NCI-H2171 (cell line): ENCODE measurements around the gene CLEC16A.
"Not testable (repeated sequence)": the region's sequence is repeated elsewhere in the genome, so short reads cannot be mapped to it uniquely, and the experiment has no call there.

Experiments
- DNase-seq: peaks from one replicate; lab custom pipeline; 2025; lab: John Stamatoyannopoulos, UW

The CLEC16A gene

DNA sequence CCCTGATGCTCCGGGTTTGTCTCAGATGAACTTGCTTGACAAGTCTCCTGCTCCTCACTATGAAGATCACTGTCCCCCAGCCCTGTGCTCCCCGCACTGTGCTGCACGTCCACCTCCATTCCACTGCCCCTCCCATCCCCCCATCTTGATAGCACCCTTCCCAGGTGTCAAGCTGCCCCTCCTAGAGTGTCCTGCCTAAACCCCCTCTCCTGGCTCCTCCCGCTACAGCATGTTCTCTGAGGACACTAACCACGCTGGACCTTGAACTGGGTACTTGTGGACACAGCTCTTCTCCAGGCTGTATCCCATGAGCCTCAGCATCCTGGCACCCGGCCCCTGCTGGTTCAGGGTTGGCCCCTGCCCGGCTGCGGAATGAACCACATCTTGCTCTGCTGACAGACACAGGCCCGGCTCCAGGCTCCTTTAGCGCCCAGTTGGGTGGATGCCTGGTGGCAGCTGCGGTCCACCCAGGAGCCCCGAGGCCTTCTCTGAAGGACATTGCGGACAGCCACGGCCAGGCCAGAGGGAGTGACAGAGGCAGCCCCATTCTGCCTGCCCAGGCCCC, 20.6 kb upstream of the CLEC16A start:
- DNase-seq = no peak

DNA sequence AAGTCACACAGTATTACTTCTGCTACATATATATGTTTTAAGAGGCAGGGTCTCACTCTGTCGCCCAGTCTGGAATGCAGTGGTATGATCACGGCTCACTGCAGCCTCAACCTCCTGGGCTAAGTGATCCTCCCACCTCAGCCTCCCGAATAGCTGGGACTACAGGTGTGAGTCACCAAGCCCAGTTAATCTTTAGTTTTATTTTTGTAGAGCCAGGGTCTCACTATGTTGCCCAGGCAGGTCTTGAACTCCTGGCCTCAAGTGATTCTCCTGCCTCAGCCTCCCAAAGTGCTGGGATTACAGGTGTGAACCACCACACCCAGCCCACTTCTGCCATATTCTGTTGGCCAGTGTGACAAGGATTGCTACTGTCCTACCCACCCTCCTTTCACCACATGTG, 19.1 kb upstream of the CLEC16A start:
- not testable (repeated sequence) for DNase-seq

DNA sequence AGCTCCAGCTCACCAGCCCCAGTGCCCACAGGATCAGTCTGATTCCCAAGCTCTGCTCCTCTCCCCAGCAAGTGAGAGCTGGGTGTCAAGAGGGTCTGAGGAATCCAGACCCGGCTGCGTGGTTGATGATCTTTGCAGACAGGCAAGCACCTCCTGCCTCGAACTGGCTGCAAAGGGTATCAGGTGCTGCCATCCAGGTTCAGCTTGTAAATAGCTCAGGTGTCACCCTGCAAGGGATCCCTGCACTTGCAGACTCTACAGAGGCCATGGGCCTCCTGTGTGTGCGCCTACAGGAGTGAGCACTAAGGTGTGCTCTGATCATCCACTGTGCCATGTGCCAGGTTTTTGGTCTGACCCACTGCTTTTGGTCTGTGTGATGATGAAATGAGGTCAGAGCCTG, 18.3 kb upstream of the CLEC16A start:
- no peak for DNase-seq

DNA sequence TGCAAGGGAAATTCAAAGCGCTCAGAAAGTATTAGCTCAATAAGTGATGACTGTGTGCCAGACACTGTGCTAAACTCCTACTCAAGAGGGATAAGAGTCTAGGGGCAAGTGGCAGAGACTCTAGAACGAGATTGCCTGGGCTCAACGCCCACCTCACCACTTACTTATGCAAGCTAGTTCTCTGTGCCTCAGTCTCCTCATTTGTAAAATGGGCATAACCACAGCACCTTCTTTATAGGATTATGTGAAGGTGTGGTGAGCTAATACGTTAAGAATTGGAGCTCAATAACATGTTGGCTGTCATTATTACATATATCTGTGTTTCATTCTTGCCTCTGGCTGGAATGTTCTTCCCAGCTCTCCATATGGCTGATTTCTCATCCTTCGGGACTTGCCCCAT, 17.5 kb upstream of the CLEC16A start:
- DNase-seq = no peak

DNA sequence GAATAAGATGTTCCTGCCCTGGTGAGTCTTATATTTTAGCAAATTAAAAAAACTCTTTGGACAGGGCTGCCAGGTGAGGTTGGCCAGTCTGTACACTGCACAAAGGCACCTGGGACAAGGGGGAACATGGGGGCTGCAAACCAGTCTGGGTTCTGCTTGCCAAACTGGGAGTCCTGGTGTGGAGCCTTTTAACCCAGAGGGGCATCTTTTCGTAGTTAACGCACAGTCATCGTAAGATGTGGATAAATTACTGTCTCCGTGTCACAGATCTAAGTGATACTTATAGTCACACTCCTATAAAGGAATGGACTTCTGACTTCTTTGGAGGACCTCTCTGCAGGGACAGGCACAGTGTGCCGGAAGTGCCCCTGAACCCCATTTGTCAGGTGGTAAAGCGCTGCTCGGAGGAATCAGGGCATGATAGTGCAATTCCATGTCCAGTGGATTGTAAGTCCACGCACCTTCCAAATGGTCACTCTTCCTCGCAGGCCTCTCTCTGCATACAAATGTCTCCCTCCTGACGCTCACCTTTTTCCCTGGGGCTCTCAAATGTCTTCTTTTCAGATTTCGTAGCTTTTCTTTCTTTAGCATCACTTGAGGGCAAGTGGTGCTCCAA, 16.8 kb upstream of the CLEC16A start:
- DNase-seq = no peak

DNA sequence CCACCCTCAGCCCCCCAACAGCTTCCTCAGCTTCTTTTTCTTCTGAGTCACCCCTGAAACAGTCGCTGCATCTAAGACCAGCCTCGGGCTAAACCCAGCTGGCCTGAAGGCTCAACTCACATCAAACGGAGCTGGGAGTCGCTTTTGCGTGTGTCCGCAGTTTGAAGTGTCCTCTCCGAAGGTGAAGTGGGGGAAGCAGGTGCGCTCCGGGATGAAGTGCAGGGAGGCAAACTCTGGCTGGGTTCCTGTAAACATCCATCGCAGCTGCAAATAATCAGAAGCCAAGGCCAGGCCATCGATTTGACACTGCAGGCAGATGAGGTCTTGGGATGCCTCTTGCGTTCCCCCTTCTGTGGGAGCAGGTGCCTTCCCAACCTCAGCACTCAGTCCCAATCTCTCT, 15.3 kb upstream of the CLEC16A start:
- DNase-seq = not testable (repeated sequence)

DNA sequence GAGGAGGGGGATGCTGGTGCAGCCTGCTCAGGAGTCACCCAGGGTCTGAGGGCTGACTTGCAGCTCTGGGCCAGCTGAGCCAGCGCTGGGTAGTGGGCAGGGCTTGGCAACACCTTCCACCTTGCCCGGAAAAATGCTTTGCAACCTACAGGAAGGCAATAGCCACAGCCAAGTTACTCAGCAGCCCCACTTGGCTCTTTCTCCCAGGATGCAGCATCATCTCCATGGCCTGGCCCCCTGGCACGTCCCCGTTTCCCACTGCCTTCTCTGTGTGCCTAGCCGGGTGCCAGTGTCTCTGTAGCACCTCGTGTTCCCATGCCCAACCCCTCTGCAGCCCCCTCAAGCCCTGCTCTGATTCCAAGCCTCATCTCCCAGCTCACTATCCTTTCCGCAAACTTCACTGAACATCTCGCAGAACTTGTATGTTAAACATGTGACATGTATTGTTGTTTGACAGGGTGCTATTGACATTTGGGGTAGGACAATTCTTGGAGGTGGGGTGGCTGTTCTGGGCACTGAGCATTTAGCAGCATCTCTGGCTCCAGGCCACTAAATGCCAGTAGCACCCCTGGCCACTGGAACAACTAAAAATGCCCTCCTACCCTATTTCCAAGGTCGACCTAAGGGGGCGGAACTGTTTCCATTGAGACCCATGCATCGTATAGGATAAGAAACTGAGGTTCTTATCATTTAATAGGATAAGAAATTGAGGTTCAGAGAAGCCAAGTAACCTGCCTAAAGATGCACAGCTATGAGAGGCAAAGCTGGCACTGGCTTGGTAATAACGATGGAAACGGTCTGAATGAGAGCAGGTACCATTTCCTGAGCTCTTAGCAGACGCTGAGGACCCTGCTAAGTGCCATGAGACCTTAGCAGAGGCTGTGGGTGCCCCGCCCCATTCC, 14.3 kb upstream of the CLEC16A start:
- DNase-seq = no peak

DNA sequence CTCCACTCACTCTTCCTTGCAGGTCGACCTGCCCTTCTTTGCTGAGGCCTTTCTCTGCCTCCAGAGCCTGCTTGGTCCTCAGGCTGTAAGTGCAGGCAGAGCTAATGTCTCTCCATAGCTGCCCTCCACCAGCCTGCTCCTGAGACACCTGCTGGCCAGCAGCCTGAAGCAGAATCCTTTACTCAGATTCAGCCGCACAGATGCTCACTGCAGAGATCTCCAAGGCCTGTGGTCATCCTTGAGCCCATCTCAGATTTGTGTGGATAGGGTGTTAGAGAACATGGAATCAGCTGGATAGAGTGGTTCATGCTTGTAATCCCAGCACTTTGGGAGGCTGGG, 13.6 kb upstream of the CLEC16A start:
- DNase-seq = no peak

DNA sequence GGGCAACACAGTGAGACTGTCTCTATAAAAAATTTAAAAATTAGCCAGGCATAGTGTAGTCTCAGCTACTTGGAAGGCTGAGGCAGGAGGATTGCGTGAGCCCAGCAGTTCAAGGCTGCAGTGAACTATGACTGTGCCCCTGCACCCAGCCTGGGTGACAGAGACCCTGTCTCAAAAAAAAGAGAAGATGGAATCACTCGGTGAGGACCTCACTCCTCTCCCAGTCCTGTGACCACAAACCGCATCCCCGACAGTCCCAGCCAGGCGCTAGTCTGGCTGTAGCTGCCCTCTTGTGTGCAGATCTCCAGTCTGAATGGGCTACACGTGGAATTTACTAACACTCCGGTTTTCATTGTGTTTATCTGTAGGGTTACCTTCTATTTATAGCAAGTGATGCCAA, 13.2 kb upstream of the CLEC16A start:
- no peak for DNase-seq

DNA sequence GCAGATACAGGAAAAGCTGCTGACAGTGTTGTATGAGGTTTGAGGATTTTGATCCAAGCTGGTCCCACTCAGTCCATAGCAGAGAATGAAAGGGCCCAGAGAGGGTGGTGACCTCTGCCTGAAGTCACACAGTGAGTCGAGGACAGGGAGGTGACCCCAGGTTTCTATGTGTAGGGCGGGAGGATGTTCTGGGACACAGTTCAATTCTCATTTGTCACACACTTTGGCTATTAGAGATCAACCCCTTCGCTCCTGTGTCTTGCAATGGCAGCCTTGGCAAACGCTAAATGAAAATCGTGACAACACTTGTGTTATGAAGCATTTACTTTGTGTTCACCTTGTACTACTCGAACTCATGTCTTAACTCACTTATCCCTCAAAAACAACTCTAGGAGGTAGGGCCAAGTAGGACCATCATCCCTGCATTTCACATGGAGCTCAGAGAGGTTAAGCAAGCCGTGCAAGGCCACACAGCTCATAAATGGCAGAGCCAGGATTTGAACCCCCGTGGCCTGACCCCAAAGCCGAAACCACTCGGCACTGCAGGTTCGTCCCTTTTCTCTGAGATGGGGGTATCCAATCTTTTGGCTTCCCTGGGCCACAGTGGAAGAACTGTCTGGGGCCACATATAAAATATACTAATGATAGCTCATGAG, 12.3 kb upstream of the CLEC16A start:
- DNase-seq = no peak

DNA sequence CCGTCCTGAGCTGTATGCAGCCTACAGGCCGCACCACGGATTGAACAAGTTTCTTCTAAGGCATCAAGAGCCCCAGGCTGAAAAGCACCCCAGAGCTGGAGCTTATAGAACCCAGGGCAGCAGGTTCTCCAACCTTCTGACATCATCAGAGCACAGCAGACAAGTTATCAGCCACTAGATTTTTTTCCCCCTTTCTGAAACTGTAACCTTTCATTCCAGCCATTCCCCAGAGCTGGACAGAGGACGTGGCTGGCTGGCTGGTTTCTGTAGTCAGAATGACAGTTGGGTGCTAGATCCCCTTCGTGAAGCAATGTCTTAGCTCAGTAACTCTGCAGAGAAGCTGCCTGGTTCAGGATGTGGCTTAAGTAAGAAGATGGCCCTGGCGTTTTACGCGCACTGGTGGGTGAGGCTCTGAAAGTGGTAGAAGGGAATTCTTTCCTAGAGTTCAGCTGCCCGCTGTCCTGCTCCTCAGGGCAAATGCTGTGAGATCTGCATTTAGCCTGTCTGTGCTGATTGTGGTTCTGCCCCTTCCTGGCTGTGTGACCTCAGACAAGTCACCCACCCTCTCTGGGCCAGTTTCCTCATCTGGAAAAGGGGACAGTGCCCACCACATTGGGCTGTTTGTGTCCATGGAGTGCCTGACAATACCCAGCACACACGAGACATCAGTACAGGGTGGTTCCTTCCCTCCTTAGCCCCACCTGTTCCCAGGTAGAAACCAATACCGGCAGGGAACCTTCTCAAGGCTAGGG, 11.2 kb upstream of the CLEC16A start:
- DNase-seq = no peak

DNA sequence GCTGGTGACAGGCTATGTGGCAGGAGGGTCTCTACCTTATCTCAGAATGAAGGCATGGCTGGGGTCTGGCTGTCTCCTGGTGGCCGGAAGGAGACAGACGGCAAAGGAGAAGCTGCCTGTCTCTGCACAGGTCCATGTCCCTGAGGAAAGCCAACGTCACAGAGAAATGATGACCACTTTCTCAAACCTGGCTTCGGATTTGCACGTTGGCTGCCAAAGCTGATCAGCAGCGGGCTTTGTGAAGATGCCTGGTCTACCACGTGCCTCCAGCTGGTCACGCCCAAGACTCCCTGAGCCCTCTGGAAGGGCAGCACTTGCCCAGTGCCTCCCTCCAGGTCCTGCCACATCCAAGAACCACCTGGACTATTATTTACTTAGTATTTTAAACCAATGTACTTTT, 10.5 kb upstream of the CLEC16A start:
- DNase-seq = no peak

DNA sequence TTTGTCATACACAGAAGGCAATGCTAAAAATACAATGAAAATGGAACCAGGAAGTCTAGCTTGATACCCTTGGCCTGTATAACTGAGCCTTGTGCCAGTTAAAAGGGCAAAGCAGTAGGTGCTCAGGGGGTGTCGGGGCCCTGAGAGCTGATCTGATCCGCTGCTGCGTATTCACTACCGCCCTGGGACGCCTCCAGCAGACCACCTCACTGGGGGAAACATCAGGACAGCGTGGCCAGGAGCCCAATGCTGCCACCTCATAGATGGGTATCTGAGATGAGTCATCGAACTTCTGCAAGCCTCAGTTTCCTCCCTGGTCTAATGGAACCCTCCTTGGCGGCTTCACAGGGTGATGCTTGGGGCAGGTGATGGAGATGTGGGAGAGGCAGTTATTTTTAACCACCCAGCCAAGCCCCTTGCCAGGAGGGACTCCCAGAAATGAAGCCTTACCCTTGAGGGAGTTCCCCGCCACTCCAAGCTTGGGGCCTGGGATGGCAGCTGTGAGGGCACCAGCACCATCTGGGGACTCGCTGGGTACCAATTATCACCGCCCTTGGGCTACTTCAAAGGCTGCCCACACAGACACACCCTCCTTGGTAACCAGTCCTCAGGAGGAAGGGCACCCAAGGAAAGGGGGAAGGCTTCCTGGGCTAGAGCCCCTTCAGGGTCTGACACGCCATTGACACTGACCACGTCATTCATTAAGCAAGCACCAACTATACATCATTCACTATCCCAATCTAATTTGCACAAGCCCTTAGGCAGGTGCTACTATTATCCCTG, 9.8 kb upstream of the CLEC16A start:
- DNase-seq = no peak

DNA sequence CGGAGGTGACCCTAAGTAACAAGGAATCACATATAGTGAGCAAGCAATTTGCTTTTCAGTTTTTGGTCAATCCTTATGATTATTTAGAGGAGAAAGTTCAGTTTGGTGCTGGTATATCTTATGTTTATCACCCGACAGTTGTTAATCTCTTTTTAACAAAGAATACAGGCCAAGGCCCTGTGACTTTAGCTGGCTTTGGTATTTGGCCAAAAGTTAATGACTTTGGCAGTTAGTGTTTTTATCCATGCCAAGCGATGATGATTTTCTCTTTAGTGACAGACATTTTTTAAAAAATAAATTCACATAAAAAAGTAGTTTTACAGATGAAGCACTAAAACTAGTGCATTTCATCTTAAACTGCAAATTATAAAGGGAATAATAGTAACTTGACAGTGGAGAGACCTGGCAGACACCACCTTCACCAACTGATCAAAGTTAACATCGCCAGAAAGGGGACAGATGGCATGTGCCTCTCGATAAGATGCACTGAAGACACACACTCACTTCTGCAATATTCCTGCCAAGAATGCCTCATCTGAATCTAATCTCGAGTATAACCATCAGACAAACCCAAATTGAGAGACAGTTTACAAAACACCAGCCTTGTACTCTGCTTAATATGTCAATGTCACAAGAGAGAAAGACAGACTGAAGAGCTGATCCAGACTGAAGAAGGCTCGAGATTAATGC, 9.0 kb upstream of the CLEC16A start:
- peak; percentile 9 for DNase-seq

DNA sequence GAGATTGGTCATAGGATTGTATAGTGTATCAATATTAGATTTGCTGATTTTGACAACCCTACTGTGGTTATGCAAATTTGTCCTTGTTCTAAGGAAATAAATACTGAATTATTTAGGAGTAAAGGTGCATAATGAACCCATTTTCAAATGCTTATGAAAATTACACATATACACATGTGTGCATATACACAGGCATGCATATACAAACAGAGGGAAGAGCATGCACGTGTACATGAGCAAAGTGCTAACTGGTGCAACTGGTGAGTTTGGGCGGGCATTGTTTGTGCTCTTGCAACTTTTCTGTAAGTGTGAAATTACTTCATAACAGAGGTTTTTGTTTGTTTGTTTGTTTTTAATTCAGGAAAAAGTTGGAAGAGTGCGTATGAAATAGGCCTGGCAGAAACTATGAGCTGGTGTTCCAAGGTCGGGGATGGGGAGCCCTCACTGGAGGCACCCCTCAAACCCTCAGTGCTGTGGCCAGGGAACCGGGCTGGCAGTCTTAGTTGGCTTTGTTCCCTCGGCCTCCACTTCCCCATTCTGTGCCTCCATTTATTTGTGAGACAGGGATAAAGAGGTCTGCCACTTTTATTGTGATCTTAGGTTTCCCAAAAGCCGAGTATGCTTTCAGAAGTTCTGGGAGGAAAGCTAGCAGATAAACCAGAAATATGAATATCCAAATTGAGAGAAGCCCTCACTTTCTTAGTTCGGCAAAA, 7.9 kb upstream of the CLEC16A start:
- no peak for DNase-seq

DNA sequence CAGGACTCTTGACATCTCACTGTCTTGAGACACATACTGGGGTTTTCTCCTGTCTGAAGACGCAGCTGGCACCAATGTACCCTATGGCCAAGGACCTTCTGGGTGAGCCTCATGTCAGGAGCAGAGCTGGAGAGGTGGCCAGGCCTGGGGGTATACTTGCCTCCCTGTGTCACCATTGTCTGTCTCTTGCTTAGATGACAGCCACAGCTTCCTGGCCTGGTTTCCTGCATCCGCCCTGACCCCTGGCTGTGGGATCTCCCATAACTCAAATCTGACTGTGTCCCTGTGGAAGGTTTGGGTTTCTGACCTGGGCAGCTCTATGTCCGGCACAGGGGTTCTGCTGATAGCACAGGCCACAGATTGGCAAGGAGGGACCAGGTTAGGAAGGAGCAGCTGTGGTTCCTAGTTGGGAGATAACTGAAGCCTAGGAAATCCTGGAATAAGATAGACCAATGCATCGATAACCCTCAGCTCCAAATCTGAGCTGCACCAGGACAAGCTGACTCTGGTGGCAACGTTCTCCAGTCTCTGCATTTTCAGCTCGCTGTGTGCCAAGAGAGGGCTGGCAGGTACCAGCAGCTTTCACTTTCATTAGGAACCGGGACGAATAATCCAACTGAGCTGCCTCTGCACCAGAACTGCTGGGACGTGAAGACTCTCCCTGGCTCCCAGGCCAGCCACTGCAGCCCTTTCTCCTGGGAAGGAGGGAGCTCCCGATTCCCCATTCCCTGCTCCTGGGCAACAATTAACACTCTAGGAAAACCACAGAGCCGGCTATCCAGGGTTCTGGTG, 7.1 kb upstream of the CLEC16A start:
- no peak for DNase-seq

DNA sequence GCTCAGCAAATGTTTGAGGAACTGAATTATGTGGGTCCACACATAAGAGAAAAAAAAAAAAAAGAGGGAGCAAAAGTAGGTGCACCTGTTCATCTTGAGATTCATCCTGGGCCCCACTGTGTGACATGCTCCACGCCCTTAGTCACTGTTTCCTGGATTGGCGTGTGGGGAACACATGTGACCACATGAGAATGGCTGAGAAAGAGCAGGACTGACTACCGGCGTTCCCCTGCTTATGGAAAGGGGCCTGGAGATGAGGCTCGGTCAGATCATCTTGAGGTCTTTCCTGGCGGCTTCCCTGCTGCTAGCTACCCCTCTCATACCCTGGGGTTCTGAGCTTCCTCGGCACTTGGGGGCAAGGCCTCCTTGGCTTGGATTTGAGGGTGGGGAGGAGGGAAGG, 6.0 kb upstream of the CLEC16A start:
- no peak for DNase-seq

DNA sequence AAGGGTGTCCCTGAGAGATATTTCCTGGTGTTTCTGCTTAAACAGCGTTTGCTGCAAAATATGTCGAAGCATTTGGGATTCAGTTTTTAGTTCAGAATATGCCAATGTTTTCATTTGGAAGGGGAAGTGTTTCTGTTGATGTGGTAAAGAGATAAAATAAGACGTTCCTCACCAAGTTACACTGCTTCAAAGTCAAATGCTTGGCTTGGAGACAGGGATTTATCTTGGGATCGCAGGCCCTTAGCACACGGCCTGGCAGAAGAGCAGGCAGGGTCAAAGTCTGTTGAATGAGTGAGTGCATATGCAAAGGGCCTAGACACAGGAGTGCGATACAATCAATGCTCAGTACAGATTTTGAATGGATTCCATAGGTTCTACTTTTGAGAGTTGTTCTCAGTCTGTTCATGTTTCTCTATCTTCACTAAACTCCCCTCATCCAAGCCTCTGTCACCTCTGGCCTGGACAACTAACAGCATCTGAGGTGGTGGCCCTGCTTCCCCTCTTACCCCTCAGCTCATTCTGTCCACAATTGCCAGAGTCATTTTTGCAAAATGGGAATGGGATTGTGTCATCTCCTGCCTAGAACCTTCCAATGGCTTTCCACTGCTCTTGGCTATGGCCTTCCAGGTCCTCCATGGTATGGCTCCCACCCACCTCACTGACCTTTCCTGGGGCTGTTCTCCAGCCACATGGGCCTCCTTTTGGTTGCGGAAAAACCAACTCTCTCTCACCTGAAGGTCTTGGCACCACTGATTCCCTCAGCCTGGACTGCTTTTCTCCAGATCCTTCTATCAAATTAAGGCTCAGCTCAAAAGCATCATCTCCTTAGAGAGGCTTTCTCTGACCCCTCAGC, 5.3 kb upstream of the CLEC16A start:
- DNase-seq = no peak
